Neural progenitor cell (in vitro differentiated cells): ENCODE measurements around the gene MAGI1. TPM values are rescaled to one million over a fixed set of nuclear protein-coding genes. Genes with fewer than 3 reads are reported as not detected.
A peak's percentile ranks its signal among the peaks of the same experiment; 100 is the strongest.

ENCODE experiments used
- DNase-seq: peaks from one replicate; pipeline ENCODE4 v3.0.0-alpha.2; 2016; ENCODE audit warnings: low spot score
- H2AFZ ChIP-seq: fragments of 200-600 bp; sonication (generic); replicated peaks from 2 replicates; pipeline ENCODE4 v1.6.1; 2016; ENCODE audit warnings: antibody characterized with exemption
- H3F3A ChIP-seq: fragments of 200-600 bp; sonication (generic); 2 replicates; pipeline ENCODE4 v1.6.1; 2016; ENCODE audit warnings: antibody characterized with exemption, low read depth
- H3K27ac ChIP-seq: fragments of 200-600 bp; sonication (generic); 2 replicates; pipeline ENCODE4 v1.5.1; 2016; ENCODE audit warnings: mild to moderate bottlenecking
- H3K27me3 ChIP-seq: fragments of 200-600 bp; sonication (generic); 2 replicates; pipeline ENCODE4 v1.6.1; 2016; ENCODE audit warnings: mild to moderate bottlenecking, moderate library complexity
- H3K36me3 ChIP-seq: fragments of 200-600 bp; sonication (generic); 2 replicates; pipeline ENCODE4 v1.5.1; 2016
- H3K4me1 ChIP-seq: fragments of 200-600 bp; sonication (generic); 2 replicates; pipeline ENCODE4 v1.6.1; 2016; ENCODE audit warnings: mixed run types
- H3K4me2 ChIP-seq: fragments of 200-600 bp; sonication (generic); 2 replicates; pipeline ENCODE4 v1.6.1; 2016
- H3K4me3 ChIP-seq: fragments of 200-600 bp; sonication (generic); 2 replicates; pipeline ENCODE4 v1.5.1; 2016
- H3K79me2 ChIP-seq: fragments of 200-600 bp; sonication (generic); 2 replicates; pipeline ENCODE4 v1.6.1; 2016; ENCODE audit warnings: low read depth
- H3K9ac ChIP-seq: fragments of 200-600 bp; sonication (generic); 2 replicates; pipeline ENCODE4 v1.6.1; 2016
- H3K9me3 ChIP-seq: fragments of 200-600 bp; sonication (generic); 2 replicates; pipeline ENCODE4 v1.5.1; 2016; ENCODE audit warnings: low read depth
- H4K20me1 ChIP-seq: fragments of 200-600 bp; sonication (generic); 2 replicates; pipeline ENCODE4 v1.6.1; 2016; ENCODE audit warnings: low read depth
- H3K27ac Mint-ChIP-seq: 3 replicates; pipeline ENCODE4 v1.8.0; 2021; ENCODE audit warnings: mixed read lengths
- H3K27me3 Mint-ChIP-seq: 2 replicates; pipeline ENCODE4 v1.8.0; 2022; ENCODE audit warnings: low read depth, mild to moderate bottlenecking, inconsistent platforms, moderate library complexity, mixed read lengths; ENCODE audit not compliant: insufficient read depth
- H3K36me3 Mint-ChIP-seq: 3 replicates; pipeline ENCODE4 v1.8.0; 2021; ENCODE audit warnings: mixed read lengths
- H3K4me1 Mint-ChIP-seq: 3 replicates; pipeline ENCODE4 v1.8.0; 2021; ENCODE audit warnings: mixed read lengths
- H3K4me3 Mint-ChIP-seq: 3 replicates; pipeline ENCODE4 v1.8.0; 2021; ENCODE audit warnings: mild to moderate bottlenecking, moderate library complexity, mixed read lengths
- H3K9me3 Mint-ChIP-seq: 3 replicates; pipeline ENCODE4 v1.8.0; 2020; ENCODE audit warnings: mixed read lengths
- EZH2 ChIP-seq: fragments of 200-600 bp; sonication (generic); IDR thresholded peaks from 2 replicates; pipeline ENCODE4 v1.6.1; 2017; ENCODE audit warnings: antibody characterized with exemption, mild to moderate bottlenecking, moderate library complexity
- EZH2phosphoT487 ChIP-seq: fragments of 200-600 bp; sonication (generic); IDR thresholded peaks from 2 replicates; pipeline ENCODE4 v1.6.1; 2017; ENCODE audit warnings: antibody characterized with exemption
- total RNA-seq: library from RNA; depleted of rRNA; stranded (reverse); fragments of >200 nt; gene quantifications from 2 replicates; pipeline ENCODE4 v1.2.3, GENCODE V29; 2015; ENCODE audit warnings: low replicate concordance
- TF ChIP-seq, protein P1 (sequence below): fragments of 200-600 bp; sonication (generic); IDR thresholded peaks from 2 replicates; pipeline ENCODE4 v1.5.1; 2017; ENCODE audit warnings: antibody characterized with exemption, mild to moderate bottlenecking

Gene MAGI1
- total RNA-seq, 1 donor from 2014 or later: 40.6 TPM

DNA sequence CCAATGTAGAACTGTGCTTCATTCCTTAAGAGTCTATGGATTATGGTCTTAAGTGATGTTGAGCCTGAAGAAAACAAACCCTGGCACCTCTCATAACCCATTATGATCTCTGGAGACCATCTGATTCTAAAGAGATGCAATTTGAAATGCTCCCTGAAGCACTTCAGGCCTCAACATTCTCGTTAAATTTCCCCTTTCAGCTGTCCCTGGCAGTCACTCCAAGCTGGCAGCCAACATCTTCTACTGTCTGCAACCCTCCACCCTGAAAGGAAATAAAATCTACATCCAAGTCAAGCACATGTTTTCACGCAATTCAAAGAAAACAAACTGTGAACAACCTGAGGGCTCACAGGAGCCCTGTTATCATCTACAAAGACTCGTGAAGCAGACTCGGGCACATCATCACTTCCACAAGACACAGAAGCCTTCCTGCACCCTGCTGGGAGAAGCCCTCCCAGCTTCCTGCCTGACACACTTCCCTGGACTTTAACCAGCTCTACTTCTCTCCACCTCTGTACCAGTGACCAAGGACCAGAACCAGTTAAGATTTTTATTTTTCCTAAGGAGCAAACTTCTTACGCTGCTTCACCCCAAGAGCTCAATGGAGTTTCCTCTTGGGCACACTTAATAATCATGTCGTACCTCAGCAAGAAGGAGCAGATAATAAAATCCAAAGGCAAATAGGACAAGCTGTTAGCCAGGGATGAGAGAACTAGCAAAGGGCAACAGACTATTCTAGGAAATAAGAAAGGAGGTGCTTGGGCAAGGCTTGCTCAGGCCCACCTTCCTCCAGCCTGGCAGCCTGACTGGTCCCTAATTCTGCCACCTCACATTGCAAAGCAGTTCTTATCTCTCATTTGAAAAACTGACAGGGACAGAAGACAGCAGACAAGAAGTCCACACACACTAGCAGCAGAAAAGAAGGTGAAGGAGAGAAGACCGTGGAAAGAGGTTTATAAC, 67.1 kb downstream of the MAGI1 start:
- no peak overlapping the region for H3K4me2 ChIP-seq
- no peak for TF ChIP-seq EZH2phosphoT487
- no peak for TF ChIP-seq EZH2
- TF ChIP-seq, protein P1, sequence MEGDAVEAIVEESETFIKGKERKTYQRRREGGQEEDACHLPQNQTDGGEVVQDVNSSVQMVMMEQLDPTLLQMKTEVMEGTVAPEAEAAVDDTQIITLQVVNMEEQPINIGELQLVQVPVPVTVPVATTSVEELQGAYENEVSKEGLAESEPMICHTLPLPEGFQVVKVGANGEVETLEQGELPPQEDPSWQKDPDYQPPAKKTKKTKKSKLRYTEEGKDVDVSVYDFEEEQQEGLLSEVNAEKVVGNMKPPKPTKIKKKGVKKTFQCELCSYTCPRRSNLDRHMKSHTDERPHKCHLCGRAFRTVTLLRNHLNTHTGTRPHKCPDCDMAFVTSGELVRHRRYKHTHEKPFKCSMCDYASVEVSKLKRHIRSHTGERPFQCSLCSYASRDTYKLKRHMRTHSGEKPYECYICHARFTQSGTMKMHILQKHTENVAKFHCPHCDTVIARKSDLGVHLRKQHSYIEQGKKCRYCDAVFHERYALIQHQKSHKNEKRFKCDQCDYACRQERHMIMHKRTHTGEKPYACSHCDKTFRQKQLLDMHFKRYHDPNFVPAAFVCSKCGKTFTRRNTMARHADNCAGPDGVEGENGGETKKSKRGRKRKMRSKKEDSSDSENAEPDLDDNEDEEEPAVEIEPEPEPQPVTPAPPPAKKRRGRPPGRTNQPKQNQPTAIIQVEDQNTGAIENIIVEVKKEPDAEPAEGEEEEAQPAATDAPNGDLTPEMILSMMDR: no peak
- peaks cover 5% of the 10 kb centered on the region for H3K4me1 Mint-ChIP-seq

DNA sequence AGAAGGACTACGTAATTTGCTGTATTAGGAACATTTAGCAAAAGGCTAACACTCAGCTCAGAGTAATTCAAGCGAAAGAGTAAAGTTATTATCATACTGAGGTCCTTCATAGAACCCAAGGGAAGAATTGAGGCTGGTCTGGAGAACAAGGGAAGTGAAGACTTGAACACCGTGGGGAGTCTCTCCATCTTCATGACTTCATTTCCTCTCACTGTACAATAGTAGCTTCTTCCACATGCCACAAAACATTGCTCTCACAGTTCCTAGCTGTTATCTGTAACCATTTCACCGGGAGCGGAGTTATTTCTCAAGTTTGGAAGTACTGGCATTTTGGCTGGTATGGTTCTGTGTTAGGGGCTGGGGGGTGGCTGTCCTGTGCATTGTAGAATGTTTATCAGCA, 69.7 kb downstream of the MAGI1 start:
- H3K27me3 Mint-ChIP-seq: no peaks in the 10 kb centered on the region
- Histone ChIP-seq H3K9me3 (no peaks in the 10 kb centered on the region), H3K4me1 (peaks cover 14% of the 10 kb centered on the region), H3K9ac (no peak overlapping the region), H3K4me3 (no peak overlapping the region), H3F3A (no peaks in the 10 kb centered on the region), H4K20me1 (peaks cover 4% of the 10 kb centered on the region), H3K27ac (no peak overlapping the region), H3K36me3 (no peaks in the 10 kb centered on the region), H2AFZ (no peak overlapping the region), H3K4me2 (no peak overlapping the region), H3K79me2 (peaks cover 24% of the 10 kb centered on the region), H3K27me3 (no peaks in the 10 kb centered on the region)
- H3K27ac Mint-ChIP-seq: no peak overlapping the region
- DNase-seq: no peak
- H3K4me3 Mint-ChIP-seq: no peak overlapping the region
- TF ChIP-seq EZH2 (no peak), EZH2phosphoT487 (no peak)
- TF ChIP-seq, protein P1: no peak
- H3K4me1 Mint-ChIP-seq: peaks cover 13% of the 10 kb centered on the region
- no peaks in the 10 kb centered on the region for H3K36me3 Mint-ChIP-seq
- peaks cover 2% of the 10 kb centered on the region for H3K9me3 Mint-ChIP-seq

More for the DNA sequence above, 67.1 kb downstream of the MAGI1 start:
- Histone ChIP-seq H3F3A (no peaks in the 10 kb centered on the region), H3K27ac (no peak overlapping the region), H3K36me3 (no peaks in the 10 kb centered on the region), H3K9me3 (no peaks in the 10 kb centered on the region), H3K27me3 (no peaks in the 10 kb centered on the region), H3K4me1 (peaks cover 14% of the 10 kb centered on the region), H4K20me1 (peaks cover 4% of the 10 kb centered on the region), H3K79me2 (peaks cover 27% of the 10 kb centered on the region), H3K9ac (no peak overlapping the region), H3K4me3 (no peak overlapping the region), H2AFZ (no peak overlapping the region)
- Mint-ChIP-seq H3K9me3 (peaks cover 2% of the 10 kb centered on the region), H3K27me3 (no peaks in the 10 kb centered on the region), H3K4me3 (no peak overlapping the region), H3K27ac (no peak overlapping the region), H3K36me3 (peaks cover 8% of the 10 kb centered on the region)
- no peak for DNase-seq

DNA sequence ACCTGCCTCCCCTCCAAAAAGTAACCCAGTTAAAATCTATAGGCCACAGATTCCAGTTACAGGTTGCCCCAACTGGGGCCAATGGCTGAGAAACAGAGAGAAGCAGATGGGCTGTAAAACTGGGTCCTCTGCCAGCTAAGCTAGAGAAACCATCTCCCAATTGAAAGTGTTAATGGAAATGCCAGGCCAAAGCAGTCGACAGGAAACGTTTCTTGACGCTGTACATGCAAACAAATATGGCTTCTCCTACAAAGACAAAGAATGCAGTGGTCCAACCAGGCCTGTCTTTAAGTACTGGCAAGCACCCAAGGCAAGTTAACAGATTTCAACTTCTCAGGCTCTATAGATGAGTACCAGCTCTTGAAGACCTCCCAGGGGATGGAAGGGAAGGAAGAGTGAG, 71.3 kb downstream of the MAGI1 start:
- no peak for DNase-seq
- H3K4me1 Mint-ChIP-seq: peaks cover 15% of the 10 kb centered on the region
- Histone ChIP-seq H3K9me3 (no peaks in the 10 kb centered on the region), H2AFZ (no peak overlapping the region), H3F3A (no peaks in the 10 kb centered on the region), H3K79me2 (peaks cover 30% of the 10 kb centered on the region), H3K4me2 (no peak overlapping the region), H3K4me3 (no peak overlapping the region), H3K27ac (no peak overlapping the region), H3K36me3 (no peaks in the 10 kb centered on the region), H4K20me1 (peaks cover 4% of the 10 kb centered on the region), H3K4me1 (peaks cover 14% of the 10 kb centered on the region), H3K9ac (no peak overlapping the region), H3K27me3 (no peaks in the 10 kb centered on the region)
- H3K27ac Mint-ChIP-seq: peak overlapping the region; percentile 13
- no peaks in the 10 kb centered on the region for H3K36me3 Mint-ChIP-seq
- peaks cover 2% of the 10 kb centered on the region for H3K9me3 Mint-ChIP-seq
- H3K4me3 Mint-ChIP-seq: no peak overlapping the region
- TF ChIP-seq, protein P1: no peak
- TF ChIP-seq EZH2 (no peak), EZH2phosphoT487 (no peak)
- H3K27me3 Mint-ChIP-seq: no peaks in the 10 kb centered on the region
